DND-41 (cell line): Measurements from ENCODE around the gene ARL14EP.

ENCODE experiments used
- ATAC-seq: fragments of 200-7000 bp; cut with Tn5 transposase; 3 replicates; pipeline ENCODE4 v1.9.1; 2021; ENCODE audit warnings: low read depth; ENCODE audit not compliant: insufficient read depth
- DNase-seq: peaks from one replicate; pipeline ENCODE4 v3.0.0-alpha.2; 2020
- H2AFZ ChIP-seq: 2 replicates; pipeline ENCODE4 v1.6.0; 2012; ENCODE audit warnings: low read depth, low read length
- H3K27ac ChIP-seq: 2 replicates; pipeline ENCODE4 v1.5.1; 2012; ENCODE audit warnings: low read length, inconsistent platforms
- H3K27me3 ChIP-seq: fragments of 200-600 bp; sonication (generic); 2 replicates; pipeline ENCODE4 v1.6.0; 2012; ENCODE audit warnings: low read length, mild to moderate bottlenecking, inconsistent platforms; ENCODE audit not compliant: insufficient read depth, poor library complexity
- H3K36me3 ChIP-seq: 2 replicates; pipeline ENCODE4 v1.5.1; 2012; ENCODE audit warnings: low read length, inconsistent platforms; ENCODE audit not compliant: insufficient read depth
- H3K4me1 ChIP-seq: 2 replicates; pipeline ENCODE4 v1.5.1; 2012; ENCODE audit warnings: mild to moderate bottlenecking, low read length; ENCODE audit not compliant: insufficient read depth
- H3K4me2 ChIP-seq: 2 replicates; pipeline ENCODE4 v1.6.0; 2012; ENCODE audit warnings: mild to moderate bottlenecking, moderate library complexity, low read length, inconsistent platforms; ENCODE audit not compliant: insufficient read depth
- H3K4me3 ChIP-seq, 2 experiments: fragments of 200-600 bp in 1 of 2; shearing (Covaris generic) in 1 of 2; 2 replicates each; pipeline ENCODE4 v1.5.1; 2012 to 2016; ENCODE audit warnings: inconsistent platforms in 2 of 2, low read length in 2 of 2, mild to moderate bottlenecking in 2 of 2, low read depth in 1 of 2, moderate library complexity in 1 of 2
- H3K79me2 ChIP-seq: 2 replicates; pipeline ENCODE4 v1.6.0; 2012; ENCODE audit warnings: low read length, inconsistent platforms; ENCODE audit not compliant: insufficient read depth
- H3K9ac ChIP-seq: 2 replicates; pipeline ENCODE4 v1.6.0; 2012; ENCODE audit warnings: low read depth, mild to moderate bottlenecking, inconsistent platforms, low read length, moderate library complexity
- H3K9me3 ChIP-seq: 2 replicates; pipeline ENCODE4 v1.5.1; 2012; ENCODE audit warnings: low read length, moderate library complexity, mild to moderate bottlenecking, inconsistent platforms; ENCODE audit not compliant: insufficient read depth, severe bottlenecking
- H4K20me1 ChIP-seq: 2 replicates; pipeline ENCODE4 v1.6.0; 2012; ENCODE audit warnings: low read length; ENCODE audit not compliant: insufficient read depth
- EZH2 ChIP-seq: IDR thresholded peaks from 3 replicates; pipeline ENCODE4 v1.6.1; 2012; ENCODE audit warnings: borderline replicate concordance, low read depth, mild to moderate bottlenecking, moderate library complexity, low read length, inconsistent platforms; ENCODE audit not compliant: severe bottlenecking
- TF ChIP-seq, protein P1 (sequence below): IDR thresholded peaks from 2 replicates; pipeline ENCODE4 v1.5.1; 2012; ENCODE audit warnings: borderline replicate concordance, low read length, moderate library complexity, mild to moderate bottlenecking; ENCODE audit not compliant: poor library complexity, severe bottlenecking; ENCODE audit errors: extremely low read depth

ARL14EP gene

GRCh38 chr11:30380846-30381245 is 57.9 kb downstream of the ARL14EP start:
- Histone ChIP-seq H2AFZ (no peak overlapping the region), H3K9ac (no peak overlapping the region), H4K20me1 (no peaks in the 10 kb centered on the region), H3K79me2 (no peaks in the 10 kb centered on the region), H3K27ac (no peak overlapping the region), H3K4me3 (no peak overlapping the region), H3K27me3 (peaks cover 3% of the 10 kb centered on the region), H3K36me3 (no peaks in the 10 kb centered on the region), H3K9me3 (no peaks in the 10 kb centered on the region), H3K4me1 (no peaks in the 10 kb centered on the region), H3K4me2 (no peak overlapping the region)
- TF ChIP-seq, protein P1, sequence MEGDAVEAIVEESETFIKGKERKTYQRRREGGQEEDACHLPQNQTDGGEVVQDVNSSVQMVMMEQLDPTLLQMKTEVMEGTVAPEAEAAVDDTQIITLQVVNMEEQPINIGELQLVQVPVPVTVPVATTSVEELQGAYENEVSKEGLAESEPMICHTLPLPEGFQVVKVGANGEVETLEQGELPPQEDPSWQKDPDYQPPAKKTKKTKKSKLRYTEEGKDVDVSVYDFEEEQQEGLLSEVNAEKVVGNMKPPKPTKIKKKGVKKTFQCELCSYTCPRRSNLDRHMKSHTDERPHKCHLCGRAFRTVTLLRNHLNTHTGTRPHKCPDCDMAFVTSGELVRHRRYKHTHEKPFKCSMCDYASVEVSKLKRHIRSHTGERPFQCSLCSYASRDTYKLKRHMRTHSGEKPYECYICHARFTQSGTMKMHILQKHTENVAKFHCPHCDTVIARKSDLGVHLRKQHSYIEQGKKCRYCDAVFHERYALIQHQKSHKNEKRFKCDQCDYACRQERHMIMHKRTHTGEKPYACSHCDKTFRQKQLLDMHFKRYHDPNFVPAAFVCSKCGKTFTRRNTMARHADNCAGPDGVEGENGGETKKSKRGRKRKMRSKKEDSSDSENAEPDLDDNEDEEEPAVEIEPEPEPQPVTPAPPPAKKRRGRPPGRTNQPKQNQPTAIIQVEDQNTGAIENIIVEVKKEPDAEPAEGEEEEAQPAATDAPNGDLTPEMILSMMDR, result no peak
- TF ChIP-seq EZH2, result no peak
- ATAC-seq, result no peak
- no peak for DNase-seq

DNA sequence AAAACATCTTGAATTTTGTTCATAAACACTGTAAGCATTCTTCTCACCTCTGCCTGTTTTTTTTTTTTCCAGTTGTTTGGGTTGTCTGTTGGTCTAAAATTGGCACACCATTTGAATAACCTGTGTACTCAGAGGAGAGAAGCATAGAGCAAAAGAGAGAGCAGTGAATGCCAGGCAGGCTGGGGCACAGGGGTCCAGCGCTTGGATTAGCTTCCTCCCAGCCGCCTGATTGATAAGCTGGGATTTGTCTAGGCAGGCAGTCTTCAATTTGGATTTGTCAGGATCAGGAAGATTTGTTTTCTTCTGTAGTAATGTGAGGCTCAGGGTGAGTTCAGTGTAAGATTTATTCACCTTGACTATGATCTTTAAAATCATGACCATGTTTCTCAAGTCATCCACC is 59.0 kb downstream of the ARL14EP start:
- Histone ChIP-seq H3K27ac (no peak overlapping the region), H3K4me1 (no peaks in the 10 kb centered on the region), H3K36me3 (no peaks in the 10 kb centered on the region), H3K79me2 (no peaks in the 10 kb centered on the region), H3K27me3 (peaks cover 3% of the 10 kb centered on the region), H3K4me3 (no peak overlapping the region), H3K4me2 (no peak overlapping the region), H2AFZ (no peak overlapping the region), H3K9me3 (no peaks in the 10 kb centered on the region), H4K20me1 (no peaks in the 10 kb centered on the region), H3K9ac (no peak overlapping the region)
- no peak for TF ChIP-seq EZH2
- TF ChIP-seq, protein P1, result no peak
- ATAC-seq, result no peak
- no peak for DNase-seq
